ENCODE data around the gene OLFM4.

OLFM4 gene

GRCh38 chr13:53048880-53049279 lies 20.3 kb downstream of the OLFM4 start (continued):
- TF ChIP-seq PRDM2 (tag by site-specific recombination; IDR thresholded peaks at IDR 0.05; ENCODE audit: borderline replicate concordance) (no peak), PRDM4 (tag by site-specific recombination; IDR thresholded peaks at IDR 0.05) (no peak), ZNF10 (tag by site-specific recombination; IDR thresholded peaks at IDR 0.05) (no peak), ZNF426 (tag by site-specific recombination; IDR thresholded peaks at IDR 0.05) (no peak), SETDB1 (IDR thresholded peaks at IDR 0.05; ENCODE audit: insufficient read length, low read length) (no peak), ZNF354C (tag by site-specific recombination; IDR thresholded peaks at IDR 0.05; ENCODE audit: borderline replicate concordance, low read depth) (no peak), AEBP2 (tag by site-specific recombination; IDR thresholded peaks at IDR 0.05; ENCODE audit: borderline replicate concordance) (no peak), ZNF521 (tag by site-specific recombination; IDR thresholded peaks at IDR 0.05) (no peak)

GRCh38 chr13:53050151-53050550 lies 21.5 kb downstream of the OLFM4 start:
- Histone ChIP-seq H3K27ac (ENCODE audit: extremely low read depth, low read depth, low read length) (no peak overlapping the region), H3K4me1 (ENCODE audit: control insufficient read depth, insufficient read depth, low read length) (no peaks in the 10 kb centered on the region; the same call in 1 of the 2 replicates), H3K36me3 (ENCODE audit: control insufficient read depth in 2 of 2, insufficient read depth in 1 of 2, low read length in 2 of 2) (no peaks in the 10 kb centered on the region), H3K9me3 (ENCODE audit: control insufficient read depth, insufficient read depth, low read depth, low read length) (no peaks in the 10 kb centered on the region), H3K4me3 (ENCODE audit: low read depth, low read length) (no peak overlapping the region)
- CTCF ChIA-PET: no interaction called here
- POLR2A ChIA-PET: no interaction called here
- TF ChIP-seq ZNF398 (tag by site-specific recombination; IDR thresholded peaks at IDR 0.05): no peak
- no peak for TF ChIP-seq ZNF292 (tag by site-specific recombination; IDR thresholded peaks at IDR 0.05; ENCODE audit: borderline replicate concordance, low read depth)
- no peak for TF ChIP-seq PRDM2 (tag by site-specific recombination; IDR thresholded peaks at IDR 0.05; ENCODE audit: borderline replicate concordance)
- no peak for TF ChIP-seq ZNF239 (tag by site-specific recombination; IDR thresholded peaks at IDR 0.05)
- TF ChIP-seq ZNF518A (tag by site-specific recombination; conservative IDR thresholded peaks at IDR 0.05; ENCODE audit: low read depth): no peak

Data from HEK293 (cell line).